Liver (tissue), 9 donors: ENCODE measurements around the gene DGCR2. TPM values are rescaled to one million over a fixed set of nuclear protein-coding genes. Genes with fewer than 3 reads are reported as not detected.

ENCODE experiments used
- DNase-seq: peaks from one replicate; pipeline ENCODE4 v3.0.0-alpha.2; 2017; ENCODE audit warnings: low spot score
- H3K27ac ChIP-seq, 2 donors: one replicate each; pipeline ENCODE4 v1.7.0; 2013; ENCODE audit warnings: inconsistent platforms in 2 of 2, low read length in 2 of 2, control low read depth in 1 of 2, low read depth in 1 of 2, mild to moderate bottlenecking in 1 of 2
- H3K27me3 ChIP-seq, 4 donors: one replicate each; pipeline versions ENCODE4 v1.6.1 to v1.7.0; 2013; ENCODE audit warnings: low read length in 3 of 4, inconsistent platforms in 1 of 4, mild to moderate bottlenecking in 1 of 4, moderate library complexity in 1 of 4; ENCODE audit not compliant: control insufficient read depth in 4 of 4, insufficient read depth in 4 of 4
- H3K36me3 ChIP-seq, 4 donors: one replicate each; pipeline versions ENCODE4 v1.6.1 to v1.7.0; 2013; ENCODE audit warnings: low read length in 3 of 4, mild to moderate bottlenecking in 3 of 4, low read depth in 1 of 4, moderate library complexity in 1 of 4; ENCODE audit not compliant: control insufficient read depth in 4 of 4, insufficient read depth in 3 of 4
- H3K4me1 ChIP-seq, 4 donors: one replicate each; pipeline versions ENCODE4 v1.6.1 to v1.7.0; 2013; ENCODE audit warnings: low read length in 3 of 4, mild to moderate bottlenecking in 3 of 4, moderate library complexity in 1 of 4; ENCODE audit not compliant: control insufficient read depth in 4 of 4, insufficient read depth in 4 of 4
- H3K4me3 ChIP-seq, 3 donors: one replicate each; pipeline versions ENCODE4 v1.6.1 to v1.7.0; 2013; ENCODE audit warnings: low read length in 3 of 3, control low read depth in 1 of 3, low read depth in 1 of 3, mild to moderate bottlenecking in 1 of 3
- H3K9ac ChIP-seq, 2 donors: one replicate each; pipeline ENCODE4 v1.7.0; 2013; ENCODE audit warnings: low read length in 2 of 2, mild to moderate bottlenecking in 2 of 2, moderate library complexity in 2 of 2, control low read depth in 1 of 2, low read depth in 1 of 2
- H3K9me3 ChIP-seq, 4 donors: one replicate each; pipeline versions ENCODE4 v1.6.1 to v1.7.0; 2013; ENCODE audit warnings: low read length in 3 of 4; ENCODE audit not compliant: control insufficient read depth in 4 of 4
- FOXA1 ChIP-seq: IDR thresholded peaks from 2 replicates; pipeline ENCODE4 v1.6.1; 2016; ENCODE audit warnings: antibody characterized with exemption
- HNF4A ChIP-seq, 2 donors: conservative IDR thresholded peaks; 2 replicates each; pipeline ENCODE4 v1.6.1; 2016; ENCODE audit warnings: antibody characterized with exemption in 2 of 2, mild to moderate bottlenecking in 2 of 2
- JUND ChIP-seq, 2 donors: IDR thresholded peaks; 2 replicates each; pipeline ENCODE4 v1.6.1; 2016; ENCODE audit warnings: antibody characterized with exemption in 2 of 2
- NR2F2 ChIP-seq: IDR thresholded peaks from 2 replicates; pipeline ENCODE4 v1.6.1; 2016; ENCODE audit warnings: antibody characterized with exemption
- RXRA ChIP-seq, 2 donors: IDR thresholded peaks; 2 replicates each; pipeline ENCODE4 v1.6.1; 2017 to 2018; ENCODE audit warnings: antibody characterized with exemption in 2 of 2, mild to moderate bottlenecking in 1 of 2
- SP1 ChIP-seq: IDR thresholded peaks from 2 replicates; pipeline ENCODE4 v1.6.1; 2018; ENCODE audit warnings: antibody characterized with exemption, mild to moderate bottlenecking
- TAF1 ChIP-seq: conservative IDR thresholded peaks from 2 replicates; pipeline ENCODE4 v1.6.1; 2016; ENCODE audit warnings: antibody characterized with exemption, mild to moderate bottlenecking
- YY1 ChIP-seq: IDR thresholded peaks from 2 replicates; pipeline ENCODE4 v1.6.1; 2016; ENCODE audit warnings: antibody characterized with exemption, mild to moderate bottlenecking
- WGBS: extraction: QIAGEN DNeasy Blood & Tissue Kit; methylation state at CpG from one replicate; pipeline ENCODE4 v1.1.7; 2013; 5-methylcytosine and 5-hydroxymethylcytosine counted together
- polyA plus RNA-seq, 2 donors: library from polyadenylated mRNA; stranded (reverse) in 1 of 2; unstranded in 1 of 2; fragments of 200-250 nt in 1 of 2; fragments of >200 nt in 1 of 2; fragmentation: Nextera tagmentation in 1 of 2; extraction: Ambion mirVana in 1 of 2; gene quantifications; one replicate each; pipeline versions ENCODE4 v1.2.1 to v1.2.3, GENCODE V29; 2013 to 2015
- total RNA-seq, 2 donors: library from RNA; depleted of rRNA; stranded (reverse); fragments of >200 nt; gene quantifications; one replicate each; pipeline ENCODE4 v1.2.3, GENCODE V29; 2014
- TF ChIP-seq, protein P1 (sequence below): IDR thresholded peaks from 2 replicates; pipeline ENCODE4 v1.6.1; 2016; ENCODE audit warnings: antibody characterized with exemption
- TF ChIP-seq, protein P2 (sequence below): IDR thresholded peaks from 2 replicates; pipeline ENCODE4 v1.6.1; 2016; ENCODE audit warnings: antibody characterized with exemption
- TF ChIP-seq, protein P3 (sequence below): IDR thresholded peaks from 2 replicates; pipeline ENCODE4 v1.6.1; 2016; ENCODE audit warnings: antibody characterized with exemption, mild to moderate bottlenecking
- TF ChIP-seq, protein P4 (sequence below): IDR thresholded peaks from 2 replicates; pipeline ENCODE4 v1.6.1; 2016; ENCODE audit warnings: antibody characterized with exemption
- TF ChIP-seq, protein P5 (sequence below): fragments of 150-350 bp; IDR thresholded peaks from 2 replicates; pipeline ENCODE4 v1.5.1; 2017; ENCODE audit warnings: improper control_type of control experiment, low read depth, low read length; ENCODE audit not compliant: missing input control
- donor health status: healthy.
- donor health status: healthy.
- donor health status: healthy.
- donor health status: healthy.
- donor health status: healthy.

The DGCR2 gene
- total and polyA plus RNA-seq, 4 donors: 11.2 to 30.0 (median 21.1) TPM

DNA sequence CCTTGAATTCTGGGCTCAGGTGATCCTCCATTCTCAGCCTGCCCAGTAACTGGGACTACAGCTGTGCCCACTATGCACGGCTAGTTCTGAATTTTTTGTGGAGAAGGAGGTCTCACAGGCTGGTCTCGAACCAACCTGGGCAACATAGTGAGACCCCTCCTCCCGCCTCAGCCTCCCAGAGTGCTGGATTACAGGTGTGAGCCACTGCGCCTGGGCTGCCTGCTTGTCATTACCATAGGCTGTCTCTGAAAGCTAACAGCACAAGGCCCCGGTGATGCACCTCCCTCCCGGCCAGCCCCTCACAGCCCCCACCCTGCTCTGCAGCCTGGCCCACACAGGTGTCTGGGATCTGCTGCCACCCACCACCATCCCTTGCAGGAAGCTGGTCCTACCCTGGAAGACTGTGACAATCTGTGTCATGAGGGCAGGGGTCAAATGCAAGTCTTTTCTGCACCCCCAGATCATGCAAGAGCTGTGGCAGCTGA is 82.4 kb downstream of the DGCR2 start (continued):
- TF ChIP-seq, protein P1, sequence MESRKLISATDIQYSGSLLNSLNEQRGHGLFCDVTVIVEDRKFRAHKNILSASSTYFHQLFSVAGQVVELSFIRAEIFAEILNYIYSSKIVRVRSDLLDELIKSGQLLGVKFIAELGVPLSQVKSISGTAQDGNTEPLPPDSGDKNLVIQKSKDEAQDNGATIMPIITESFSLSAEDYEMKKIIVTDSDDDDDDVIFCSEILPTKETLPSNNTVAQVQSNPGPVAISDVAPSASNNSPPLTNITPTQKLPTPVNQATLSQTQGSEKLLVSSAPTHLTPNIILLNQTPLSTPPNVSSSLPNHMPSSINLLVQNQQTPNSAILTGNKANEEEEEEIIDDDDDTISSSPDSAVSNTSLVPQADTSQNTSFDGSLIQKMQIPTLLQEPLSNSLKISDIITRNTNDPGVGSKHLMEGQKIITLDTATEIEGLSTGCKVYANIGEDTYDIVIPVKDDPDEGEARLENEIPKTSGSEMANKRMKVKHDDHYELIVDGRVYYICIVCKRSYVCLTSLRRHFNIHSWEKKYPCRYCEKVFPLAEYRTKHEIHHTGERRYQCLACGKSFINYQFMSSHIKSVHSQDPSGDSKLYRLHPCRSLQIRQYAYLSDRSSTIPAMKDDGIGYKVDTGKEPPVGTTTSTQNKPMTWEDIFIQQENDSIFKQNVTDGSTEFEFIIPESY: no peak
- no peak for TF ChIP-seq TAF1

DNA sequence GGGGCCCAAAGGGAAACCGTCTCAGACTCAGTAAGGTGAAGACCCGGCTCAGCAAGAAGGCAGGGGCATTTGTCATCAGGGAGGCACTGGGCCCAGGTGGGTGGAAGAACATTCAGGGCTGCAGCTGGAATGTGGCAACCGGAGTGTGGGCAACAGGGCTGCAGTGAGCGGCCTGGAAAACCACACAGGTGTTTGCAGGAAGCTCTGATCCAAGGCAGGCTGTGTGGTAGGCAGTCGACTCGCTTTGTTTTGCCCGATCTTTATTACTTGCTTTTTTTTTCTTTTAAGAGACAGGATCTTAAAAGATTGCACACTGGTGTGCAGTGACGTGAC is 82.8 kb downstream of the DGCR2 start:
- WGBS: 94% methylated on average over 8 of the region's 8 CpGs
- no peak for DNase-seq
- no peaks in the 10 kb centered on the region for H3K4me1 ChIP-seq
- no peak for TF ChIP-seq JUND (IDR thresholded peaks at IDR 0.05)
- TF ChIP-seq, protein P2, sequence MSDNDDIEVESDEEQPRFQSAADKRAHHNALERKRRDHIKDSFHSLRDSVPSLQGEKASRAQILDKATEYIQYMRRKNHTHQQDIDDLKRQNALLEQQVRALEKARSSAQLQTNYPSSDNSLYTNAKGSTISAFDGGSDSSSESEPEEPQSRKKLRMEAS: no peak
- TF ChIP-seq, protein P3, sequence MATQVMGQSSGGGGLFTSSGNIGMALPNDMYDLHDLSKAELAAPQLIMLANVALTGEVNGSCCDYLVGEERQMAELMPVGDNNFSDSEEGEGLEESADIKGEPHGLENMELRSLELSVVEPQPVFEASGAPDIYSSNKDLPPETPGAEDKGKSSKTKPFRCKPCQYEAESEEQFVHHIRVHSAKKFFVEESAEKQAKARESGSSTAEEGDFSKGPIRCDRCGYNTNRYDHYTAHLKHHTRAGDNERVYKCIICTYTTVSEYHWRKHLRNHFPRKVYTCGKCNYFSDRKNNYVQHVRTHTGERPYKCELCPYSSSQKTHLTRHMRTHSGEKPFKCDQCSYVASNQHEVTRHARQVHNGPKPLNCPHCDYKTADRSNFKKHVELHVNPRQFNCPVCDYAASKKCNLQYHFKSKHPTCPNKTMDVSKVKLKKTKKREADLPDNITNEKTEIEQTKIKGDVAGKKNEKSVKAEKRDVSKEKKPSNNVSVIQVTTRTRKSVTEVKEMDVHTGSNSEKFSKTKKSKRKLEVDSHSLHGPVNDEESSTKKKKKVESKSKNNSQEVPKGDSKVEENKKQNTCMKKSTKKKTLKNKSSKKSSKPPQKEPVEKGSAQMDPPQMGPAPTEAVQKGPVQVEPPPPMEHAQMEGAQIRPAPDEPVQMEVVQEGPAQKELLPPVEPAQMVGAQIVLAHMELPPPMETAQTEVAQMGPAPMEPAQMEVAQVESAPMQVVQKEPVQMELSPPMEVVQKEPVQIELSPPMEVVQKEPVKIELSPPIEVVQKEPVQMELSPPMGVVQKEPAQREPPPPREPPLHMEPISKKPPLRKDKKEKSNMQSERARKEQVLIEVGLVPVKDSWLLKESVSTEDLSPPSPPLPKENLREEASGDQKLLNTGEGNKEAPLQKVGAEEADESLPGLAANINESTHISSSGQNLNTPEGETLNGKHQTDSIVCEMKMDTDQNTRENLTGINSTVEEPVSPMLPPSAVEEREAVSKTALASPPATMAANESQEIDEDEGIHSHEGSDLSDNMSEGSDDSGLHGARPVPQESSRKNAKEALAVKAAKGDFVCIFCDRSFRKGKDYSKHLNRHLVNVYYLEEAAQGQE: no peak
- no peak for TF ChIP-seq FOXA1
- TF ChIP-seq, protein P1: no peak
- no peak for TF ChIP-seq RXRA (IDR thresholded peaks at IDR 0.05)
- no peak for TF ChIP-seq NR2F2
- TF ChIP-seq, protein P4, sequence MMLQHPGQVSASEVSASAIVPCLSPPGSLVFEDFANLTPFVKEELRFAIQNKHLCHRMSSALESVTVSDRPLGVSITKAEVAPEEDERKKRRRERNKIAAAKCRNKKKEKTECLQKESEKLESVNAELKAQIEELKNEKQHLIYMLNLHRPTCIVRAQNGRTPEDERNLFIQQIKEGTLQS: no peak
- no peak for TF ChIP-seq TAF1
- TF ChIP-seq YY1: no peak
- no peak for TF ChIP-seq HNF4A (conservative IDR thresholded peaks at IDR 0.05)
- TF ChIP-seq, protein P5, sequence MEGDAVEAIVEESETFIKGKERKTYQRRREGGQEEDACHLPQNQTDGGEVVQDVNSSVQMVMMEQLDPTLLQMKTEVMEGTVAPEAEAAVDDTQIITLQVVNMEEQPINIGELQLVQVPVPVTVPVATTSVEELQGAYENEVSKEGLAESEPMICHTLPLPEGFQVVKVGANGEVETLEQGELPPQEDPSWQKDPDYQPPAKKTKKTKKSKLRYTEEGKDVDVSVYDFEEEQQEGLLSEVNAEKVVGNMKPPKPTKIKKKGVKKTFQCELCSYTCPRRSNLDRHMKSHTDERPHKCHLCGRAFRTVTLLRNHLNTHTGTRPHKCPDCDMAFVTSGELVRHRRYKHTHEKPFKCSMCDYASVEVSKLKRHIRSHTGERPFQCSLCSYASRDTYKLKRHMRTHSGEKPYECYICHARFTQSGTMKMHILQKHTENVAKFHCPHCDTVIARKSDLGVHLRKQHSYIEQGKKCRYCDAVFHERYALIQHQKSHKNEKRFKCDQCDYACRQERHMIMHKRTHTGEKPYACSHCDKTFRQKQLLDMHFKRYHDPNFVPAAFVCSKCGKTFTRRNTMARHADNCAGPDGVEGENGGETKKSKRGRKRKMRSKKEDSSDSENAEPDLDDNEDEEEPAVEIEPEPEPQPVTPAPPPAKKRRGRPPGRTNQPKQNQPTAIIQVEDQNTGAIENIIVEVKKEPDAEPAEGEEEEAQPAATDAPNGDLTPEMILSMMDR: no peak
- no peak for TF ChIP-seq SP1
- no peak overlapping the region for H3K4me3 ChIP-seq
- H3K9me3 ChIP-seq: no peaks in the 10 kb centered on the region
- H3K9ac ChIP-seq: no peak overlapping the region
- H3K36me3 ChIP-seq: peaks cover 16 to 64% (median 28%) of the 10 kb centered on the region in 4 donors
- no peak overlapping the region for H3K27ac ChIP-seq
- no peaks in the 10 kb centered on the region for H3K27me3 ChIP-seq
